Endothelial cell of umbilical vein (primary cell): Measurements from ENCODE around the gene CCDC167. TPM values are rescaled to one million over a fixed set of nuclear protein-coding genes. Genes with fewer than 3 reads are reported as not detected.

Experiments used
- BruUV-seq: library from RNA; stranded (reverse); fragments of 400-500 nt; replicated peaks from 2 replicates; lab custom pipeline; 2021; lab: Mats Ljungman, UMichigan
- CTCF ChIA-PET: fragments of 300-600, 350-600 bp; sonication (Branson Sonifier 250); formaldehyde crosslinking; loops from one replicate; lab custom pipeline; 2021; ENCODE audit warnings: antibody characterized with exemption, inconsistent platforms; lab: Charles Lee
- POLR2A ChIA-PET: fragments of 300-600, 350-600 bp; sonication (Branson Sonifier 250); formaldehyde crosslinking; loops from one replicate; lab custom pipeline; 2021; ENCODE audit warnings: antibody characterized with exemption, inconsistent platforms; lab: Charles Lee
- DNase-seq: peaks from one replicate; pipeline ENCODE4 v3.0.0-alpha.2; 2011; ENCODE audit warnings: low read depth, low spot score
- FAIRE-seq: peaks from 2 replicates; lab custom pipeline; 2011; peaks lifted over from hg19 to GRCh38; lab: Jason Lieb, UNC
- H2AFZ ChIP-seq: 2 replicates; pipeline ENCODE4 v1.6.0; 2012; ENCODE audit warnings: low read depth, low read length, control low read depth, inconsistent platforms
- H3K27ac ChIP-seq: 2 replicates; pipeline ENCODE4 v1.5.1; 2011; ENCODE audit warnings: low read depth, mild to moderate bottlenecking, control low read depth, low read length, moderate library complexity; ENCODE audit not compliant: insufficient read depth
- H3K27me3 ChIP-seq, 2 experiments: 2 replicates each; pipeline versions ENCODE4 v1.6.0 to v1.6.1; 2011; ENCODE audit warnings: low read length in 2 of 2, mixed read lengths in 1 of 2; ENCODE audit not compliant: control insufficient read depth in 2 of 2, insufficient read depth in 2 of 2
- H3K36me3 ChIP-seq, 2 experiments: 2 replicates in 1 of 2; 3 replicates in 1 of 2; pipeline ENCODE4 v1.5.1; 2011; ENCODE audit warnings: low read length in 2 of 2, mild to moderate bottlenecking in 1 of 2, moderate library complexity in 1 of 2; ENCODE audit not compliant: control insufficient read depth in 2 of 2, insufficient read depth in 2 of 2; ENCODE audit errors: extremely low read depth in 1 of 2
- H3K4me1 ChIP-seq: 3 replicates; pipeline ENCODE4 v1.5.1; 2011; ENCODE audit warnings: mild to moderate bottlenecking, low read length; ENCODE audit not compliant: control insufficient read depth, insufficient read depth; ENCODE audit errors: extremely low read depth
- H3K4me2 ChIP-seq: 2 replicates; pipeline ENCODE4 v1.6.1; 2011; ENCODE audit warnings: low read length, control low read depth, mixed read lengths; ENCODE audit not compliant: insufficient read depth
- H3K4me3 ChIP-seq, 3 experiments: fragments of 200-600 bp in 1 of 3; sonication (generic), shearing (Covaris generic) in 1 of 3; replicated peaks in 1 of 3; 2 replicates each; pipeline ENCODE4 v1.5.1; 2011 to 2016; ENCODE audit warnings: control low read depth in 3 of 3, low read length in 3 of 3, mild to moderate bottlenecking in 2 of 3, inconsistent platforms in 1 of 3, low read depth in 1 of 3, moderate library complexity in 1 of 3; ENCODE audit not compliant: insufficient read depth in 1 of 3
- H3K79me2 ChIP-seq: 2 replicates; pipeline ENCODE4 v1.6.0; 2012; ENCODE audit warnings: low read length, inconsistent platforms; ENCODE audit not compliant: control insufficient read depth, insufficient read depth
- H3K9ac ChIP-seq: replicated peaks from 2 replicates; pipeline ENCODE3; 2011; ENCODE audit warnings: low read length, control low read depth; ENCODE audit not compliant: insufficient read depth; ENCODE audit errors: extremely low read depth
- H3K9me1 ChIP-seq: replicated peaks from 3 replicates; pipeline ENCODE4 v1.6.0; 2011; ENCODE audit warnings: mild to moderate bottlenecking, low read length; ENCODE audit not compliant: control insufficient read depth, insufficient read depth; ENCODE audit errors: extremely low read depth
- H3K9me3 ChIP-seq: replicated peaks from 2 replicates; pipeline ENCODE4 v1.5.1; 2012; ENCODE audit warnings: low read length, inconsistent platforms; ENCODE audit not compliant: control insufficient read depth, insufficient read depth
- H4K20me1 ChIP-seq: replicated peaks from 2 replicates; pipeline ENCODE3; 2011; ENCODE audit warnings: mild to moderate bottlenecking, low read length; ENCODE audit not compliant: control insufficient read depth, insufficient read depth; ENCODE audit errors: extremely low read depth
- EZH2 ChIP-seq: IDR thresholded peaks from 2 replicates; pipeline ENCODE4 v1.6.1; 2012; ENCODE audit warnings: borderline replicate concordance, low read depth, mild to moderate bottlenecking, moderate library complexity, low read length, inconsistent platforms; ENCODE audit not compliant: severe bottlenecking
- FOS ChIP-seq: IDR thresholded peaks from 2 replicates; pipeline ENCODE4 v1.6.1; 2011; ENCODE audit warnings: mild to moderate bottlenecking, low read length, moderate library complexity, borderline replicate concordance; ENCODE audit not compliant: insufficient read depth
- GATA2 ChIP-seq: IDR thresholded peaks from 2 replicates; pipeline ENCODE4 v1.7.0; 2011; ENCODE audit warnings: low read depth, mild to moderate bottlenecking, moderate library complexity, mixed read lengths, low read length; ENCODE audit not compliant: insufficient read length, insufficient read depth
- JUN ChIP-seq: IDR thresholded peaks from 2 replicates; pipeline ENCODE4 v1.6.1; 2011; ENCODE audit warnings: borderline replicate concordance, low read depth; ENCODE audit not compliant: insufficient read length, insufficient read depth
- MYC ChIP-seq: IDR thresholded peaks from one replicate; pipeline ENCODE4 v1.6.1; 2011; ENCODE audit warnings: mild to moderate bottlenecking, low read depth, low read length
- POLR2A ChIP-seq: IDR thresholded peaks from 2 replicates; pipeline ENCODE4 v1.6.1; 2012; ENCODE audit warnings: low read depth, mild to moderate bottlenecking, control low read depth, low read length
- POLR2AphosphoS5 ChIP-seq: IDR thresholded peaks from 2 replicates; pipeline ENCODE4 v1.6.1; 2012; ENCODE audit warnings: low read depth, mild to moderate bottlenecking, control low read depth, low read length, moderate library complexity; ENCODE audit not compliant: insufficient read depth
- dilution Hi-C: fragments of 300-500 bp; cut with MboI; formaldehyde crosslinking; loops from one replicate; pipeline ENCODE4 v1.15.0; 2019; ENCODE audit warnings: low sequenced_read_pairs; ENCODE audit not compliant: extremely low pct_ligation_motif_present
- intact Hi-C: fragments of 100-400 bp; cut with micrococcal nuclease; formaldehyde crosslinking; loops from one replicate; pipeline ENCODE4 v1.10.0; 2022
- polyA plus RNA-seq, 4 experiments: library from polyadenylated mRNA; depleted of rRNA in 3 of 4; stranded (reverse) in 3 of 4; unstranded in 1 of 4; fragments of >200 nt; gene quantifications; 2 replicates each; pipeline versions ENCODE4 v1.2.1 to v1.2.3, GENCODE V29; 2011 to 2012; ENCODE audit warnings: missing spikeins in 1 of 4
- total RNA-seq: library from RNA; stranded (reverse); gene quantifications from 2 replicates; pipeline ENCODE4 v1.2.3, GENCODE V29; 2021
- TF ChIP-seq, protein P1 (sequence below): IDR thresholded peaks from 2 replicates; pipeline ENCODE4 v1.6.1; 2011; ENCODE audit not compliant: insufficient read depth, insufficient read length
- TF ChIP-seq, protein P2 (sequence below), 2 donors: IDR thresholded peaks; 1 replicate in 1 of 2; 2 replicates in 1 of 2; pipeline ENCODE4 v1.5.1; 2011; ENCODE audit warnings: low read length in 2 of 2, mild to moderate bottlenecking in 2 of 2, moderate library complexity in 2 of 2, control low read depth in 1 of 2, inconsistent platforms in 1 of 2, low read depth in 1 of 2; ENCODE audit not compliant: insufficient read depth in 1 of 2; ENCODE audit errors: extremely low read depth in 1 of 2

The CCDC167 gene
- total and polyA plus RNA-seq, 2 donors (not counting 3 experiments of a cell fraction or from before 2014, with no cell fraction given): 46.6 to 105 TPM

DNA sequence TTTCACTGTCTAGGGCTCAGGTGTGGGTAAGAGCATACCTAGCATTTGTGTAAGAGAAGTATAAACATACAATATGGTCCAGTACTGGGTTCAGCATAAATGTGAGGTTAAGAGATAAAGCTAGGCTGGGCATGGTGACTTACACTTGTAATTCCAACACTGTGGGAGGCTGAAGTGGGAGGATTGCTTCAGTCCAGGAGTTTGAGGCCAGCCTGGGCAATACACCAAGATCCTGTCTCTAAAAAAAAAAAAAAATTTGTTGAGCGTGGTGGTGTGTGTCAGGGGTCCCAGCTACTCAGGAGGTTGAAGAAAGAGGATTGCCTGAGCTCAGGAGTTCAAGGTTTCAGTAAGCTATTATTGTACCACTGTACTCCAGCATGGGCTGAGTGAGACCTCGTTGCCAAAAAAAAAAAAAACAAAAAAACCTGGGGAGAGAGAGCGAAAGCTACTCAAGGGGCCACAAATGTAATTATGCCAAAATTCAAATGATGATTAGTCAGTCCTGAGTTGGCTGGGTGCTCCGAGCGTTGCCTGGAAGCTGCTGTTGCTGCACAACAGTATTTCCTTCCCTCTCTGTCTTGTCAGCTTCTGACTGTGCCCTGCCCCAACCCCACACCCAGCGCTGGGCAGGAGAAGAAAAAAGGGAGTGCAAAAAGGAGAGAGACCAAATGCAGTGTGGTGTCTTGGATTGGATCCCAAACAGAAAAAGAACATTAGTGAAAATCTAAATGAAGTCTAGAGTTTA, 42.7 kb downstream of the CCDC167 start:
- no TSS peak for BruUV-seq
- ChIA-PET CTCF (interaction anchor here (1.0 kb wide), 2 partner anchors 14 to 109 kb away, joined by 4 read pairs; no protein-coding TSS in a partner anchor), POLR2A (no interaction called here)
- Histone ChIP-seq H3K4me3 (no peak overlapping the region), H4K20me1 (no peaks in the 10 kb centered on the region), H3K79me2 (no peaks in the 10 kb centered on the region), H3K9me1 (no peaks in the 10 kb centered on the region), H3K4me1 (peaks cover 4% of the 10 kb centered on the region), H3K36me3 (peaks cover 8 to 23% of the 10 kb centered on the region in 2 experiments), H3K9me3 (no peaks in the 10 kb centered on the region), H2AFZ (no peak overlapping the region), H3K27me3 (no peaks in the 10 kb centered on the region), H3K9ac (no peak overlapping the region), H3K27ac (no peak overlapping the region), H3K4me2 (no peak overlapping the region)
- dilution Hi-C loops: no loop called here
- intact Hi-C loops: no loop called here
- TF ChIP-seq JUN: no peak
- TF ChIP-seq, protein P1, sequence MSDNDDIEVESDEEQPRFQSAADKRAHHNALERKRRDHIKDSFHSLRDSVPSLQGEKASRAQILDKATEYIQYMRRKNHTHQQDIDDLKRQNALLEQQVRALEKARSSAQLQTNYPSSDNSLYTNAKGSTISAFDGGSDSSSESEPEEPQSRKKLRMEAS: no peak
- no peak for TF ChIP-seq EZH2
- no peak for TF ChIP-seq GATA2
- TF ChIP-seq MYC: no peak
- TF ChIP-seq POLR2A: no peak
- no peak for TF ChIP-seq FOS
- no peak for TF ChIP-seq POLR2AphosphoS5
- TF ChIP-seq, protein P2, sequence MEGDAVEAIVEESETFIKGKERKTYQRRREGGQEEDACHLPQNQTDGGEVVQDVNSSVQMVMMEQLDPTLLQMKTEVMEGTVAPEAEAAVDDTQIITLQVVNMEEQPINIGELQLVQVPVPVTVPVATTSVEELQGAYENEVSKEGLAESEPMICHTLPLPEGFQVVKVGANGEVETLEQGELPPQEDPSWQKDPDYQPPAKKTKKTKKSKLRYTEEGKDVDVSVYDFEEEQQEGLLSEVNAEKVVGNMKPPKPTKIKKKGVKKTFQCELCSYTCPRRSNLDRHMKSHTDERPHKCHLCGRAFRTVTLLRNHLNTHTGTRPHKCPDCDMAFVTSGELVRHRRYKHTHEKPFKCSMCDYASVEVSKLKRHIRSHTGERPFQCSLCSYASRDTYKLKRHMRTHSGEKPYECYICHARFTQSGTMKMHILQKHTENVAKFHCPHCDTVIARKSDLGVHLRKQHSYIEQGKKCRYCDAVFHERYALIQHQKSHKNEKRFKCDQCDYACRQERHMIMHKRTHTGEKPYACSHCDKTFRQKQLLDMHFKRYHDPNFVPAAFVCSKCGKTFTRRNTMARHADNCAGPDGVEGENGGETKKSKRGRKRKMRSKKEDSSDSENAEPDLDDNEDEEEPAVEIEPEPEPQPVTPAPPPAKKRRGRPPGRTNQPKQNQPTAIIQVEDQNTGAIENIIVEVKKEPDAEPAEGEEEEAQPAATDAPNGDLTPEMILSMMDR (IDR thresholded peaks at IDR 0.05; ENCODE audit: extremely low read depth in 1 of 2, insufficient read depth in 1 of 2, low read depth in 1 of 2, low read length in 2 of 2): no peak
- no peak for DNase-seq
- no peak for FAIRE-seq
